ENCODE data around the gene NOX5. TPM values are rescaled to one million over a fixed set of nuclear protein-coding genes. Genes with fewer than 3 reads are reported as not detected.

NOX5 gene
- total RNA-seq, 1 experiment from 2014 or later = 0.91 TPM

GRCh38 chr15:69095274-69095673 is 80.8 kb downstream of the NOX5 start:
- Histone ChIP-seq H3K36me3 (ENCODE audit: control insufficient read depth in 1 of 2, insufficient read depth in 2 of 2, low read length in 2 of 2) (no peaks in the 10 kb centered on the region), H4K20me1 (ENCODE audit: insufficient read depth) (no peaks in the 10 kb centered on the region), H3K79me2 (ENCODE audit: insufficient read depth, low read length) (no peaks in the 10 kb centered on the region), H3K4me2 (ENCODE audit: low read length) (no peak overlapping the region), H3K4me3 (replicated peaks in 1 of 2; ENCODE audit: low read depth in 1 of 2, low read length in 2 of 2) (no peak overlapping the region), H3K9me2 (ENCODE audit: insufficient read depth) (no peaks in the 10 kb centered on the region), H3K4me1 (ENCODE audit: control insufficient read depth in 1 of 2, insufficient read depth in 2 of 2, low read length in 2 of 2) (peaks cover 21 to 26% of the 10 kb centered on the region in 2 experiments), H3K27ac (ENCODE audit: low read depth, low read length) (no peak overlapping the region), H3K9me3 (ENCODE audit: control insufficient read depth in 1 of 2, insufficient read depth in 1 of 2, low read depth in 1 of 2, low read length in 2 of 2) (no peaks in the 10 kb centered on the region), H3K27me3 (ENCODE audit: insufficient read depth, low read length) (no peaks in the 10 kb centered on the region), H2AFZ (ENCODE audit: low read depth, low read length, poor library complexity, severe bottlenecking) (no peak overlapping the region), H3K9ac (ENCODE audit: low read length) (no peak overlapping the region)
- RAD21 ChIA-PET (ENCODE audit: low non-redundant PET in 1 of 2, low total read pairs in 2 of 2, uncharacterized antibody in 2 of 2, unreplicated experiment in 2 of 2) = no interaction called here
- CTCF ChIA-PET = no interaction called here
- no TSS peak for BruUV-seq (replicated peaks)
- TF ChIP-seq ZNF274 (IDR thresholded peaks at IDR 0.05; ENCODE audit: low read depth, low read length) = no peak
- no peak for TF ChIP-seq CBX3 (IDR thresholded peaks at IDR 0.05; ENCODE audit: low read depth)
- no peak for TF ChIP-seq CTCF (IDR thresholded peaks at IDR 0.05 in 2 of 3, conservative IDR thresholded peaks at IDR 0.05 in 1 of 3; ENCODE audit: borderline replicate concordance in 1 of 3, insufficient read depth in 1 of 3, low read depth in 2 of 3, low read length in 2 of 3)
- TF ChIP-seq MAX (IDR thresholded peaks at IDR 0.05) = no peak
- no peak for TF ChIP-seq EZH2phosphoT487 (IDR thresholded peaks at IDR 0.05; ENCODE audit: borderline replicate concordance)
- TF ChIP-seq TCF7L2 (IDR thresholded peaks at IDR 0.05; ENCODE audit: borderline replicate concordance, extremely low read depth, insufficient read depth, insufficient read length) = no peak
- no peak for TF ChIP-seq ZFX (IDR thresholded peaks at IDR 0.05)
- TF ChIP-seq ZBTB33 (IDR thresholded peaks at IDR 0.05; ENCODE audit: extremely low read depth, insufficient replicate concordance, low read length) = no peak
- TF ChIP-seq REST (IDR thresholded peaks at IDR 0.05; ENCODE audit: low read depth) = no peak
- no peak for TF ChIP-seq EGR1 (IDR thresholded peaks at IDR 0.05; ENCODE audit: low read depth)
- no peak for TF ChIP-seq FOSL1 (IDR thresholded peaks at IDR 0.05; ENCODE audit: low read depth)
- no peak for TF ChIP-seq SIN3A (IDR thresholded peaks at IDR 0.05; ENCODE audit: low read depth)
- no peak for TF ChIP-seq RAD21 (IDR thresholded peaks at IDR 0.05; ENCODE audit: low read depth)
- TF ChIP-seq YY1 (IDR thresholded peaks at IDR 0.05; ENCODE audit: extremely low read depth, insufficient replicate concordance, low read depth, low read length) = no peak
- TF ChIP-seq CEBPB (IDR thresholded peaks at IDR 0.05; ENCODE audit: low read depth) = no peak
- POLR2A ChIA-PET = no interaction called here
- intact Hi-C loops (cut with micrococcal nuclease) = no loop called here
- DNase-seq (ENCODE audit: low read depth, low spot score) = no peak
- ATAC-seq = no peak
